DMS 273 treated with DMSO at 0.1 percent for 48 hours (cell line): ENCODE data around the gene TMEM163.

Experiments
- DNase-seq: peaks from one replicate; lab custom pipeline; 2025; lab: John Stamatoyannopoulos, UW

TMEM163 gene

DNA sequence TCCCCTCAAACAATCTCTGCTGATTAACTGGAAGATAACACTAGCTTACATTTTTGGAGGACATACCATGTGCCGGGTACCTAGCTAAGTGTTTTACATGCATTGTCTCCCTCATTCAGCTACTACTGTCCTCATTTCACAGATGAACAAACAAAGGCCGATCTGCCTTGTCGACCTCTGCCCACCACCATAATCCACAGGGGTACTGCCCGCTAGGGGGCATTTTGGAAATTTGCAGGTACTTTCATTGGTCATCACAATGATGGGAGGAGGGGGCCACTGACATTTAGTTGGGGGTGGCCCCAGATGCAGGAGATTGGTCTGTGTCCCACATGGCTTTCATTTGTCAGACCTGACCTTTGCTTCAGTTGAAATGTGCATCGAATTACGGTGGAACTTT lies 3.9 kb upstream of the TMEM163 start:
- no peak for DNase-seq

- DNase-seq: no peak
These were observed 2.8 kb upstream of the TMEM163 start for GRCh38 chr2:134721596-134721995.

GRCh38 chr2:134718023-134718816 lies 580 bp downstream of the TMEM163 start:
- no peak for DNase-seq

- DNase-seq: no peak
These were observed 1.3 kb downstream of the TMEM163 start for GRCh38 chr2:134717286-134718022.

DNA sequence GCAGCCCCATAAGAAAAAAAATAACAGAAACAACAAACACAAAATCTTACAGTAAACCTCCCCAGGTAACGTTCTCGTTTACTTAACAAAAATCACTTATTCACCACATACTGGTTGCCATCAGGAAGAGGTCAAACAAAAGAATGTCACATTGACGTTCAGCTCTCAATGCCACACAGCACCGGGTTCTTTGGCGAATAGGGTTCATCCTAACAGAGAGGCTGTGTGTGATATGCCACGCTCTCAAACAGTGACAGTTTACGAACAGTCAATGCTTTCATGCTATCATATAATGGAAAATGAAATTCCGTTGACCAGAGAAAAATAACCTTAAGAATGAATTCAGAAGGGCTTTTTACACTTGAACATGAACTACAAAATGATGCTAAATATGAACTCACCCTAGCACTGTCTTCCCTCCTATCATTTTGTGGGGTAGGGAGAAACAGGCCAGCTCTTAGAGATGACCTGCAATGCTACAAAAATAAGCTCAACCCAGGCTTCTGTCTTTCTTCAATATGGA lies 2.0 kb downstream of the TMEM163 start:
- DNase-seq: no peak

GRCh38 chr2:134715932-134716643 lies 2.7 kb downstream of the TMEM163 start:
- no peak for DNase-seq

- no peak for DNase-seq
These were observed 4.6 kb downstream of the TMEM163 start for GRCh38 chr2:134714228-134714627.

DNA sequence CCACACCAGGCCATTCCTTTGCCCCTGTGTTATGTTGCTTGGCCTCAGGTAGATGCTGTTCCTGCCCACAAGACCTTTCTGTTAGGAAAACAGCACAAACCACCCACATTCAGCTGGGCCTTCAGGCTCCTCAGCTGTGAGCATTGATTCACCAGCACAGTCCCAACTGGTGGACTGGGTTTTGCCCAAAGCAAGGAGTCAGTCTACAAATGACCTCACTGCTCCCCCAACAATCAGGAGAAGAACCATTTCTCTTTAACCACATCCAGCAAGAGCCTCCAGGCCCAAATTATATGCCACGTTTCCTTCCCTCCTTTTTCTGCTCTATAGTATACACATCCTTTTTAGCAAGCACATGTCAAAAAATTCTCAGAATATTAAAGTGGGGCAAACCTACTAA lies 5.2 kb downstream of the TMEM163 start:
- no peak for DNase-seq

GRCh38 chr2:134713176-134713575 lies 5.6 kb downstream of the TMEM163 start:
- DNase-seq: no peak

DNA sequence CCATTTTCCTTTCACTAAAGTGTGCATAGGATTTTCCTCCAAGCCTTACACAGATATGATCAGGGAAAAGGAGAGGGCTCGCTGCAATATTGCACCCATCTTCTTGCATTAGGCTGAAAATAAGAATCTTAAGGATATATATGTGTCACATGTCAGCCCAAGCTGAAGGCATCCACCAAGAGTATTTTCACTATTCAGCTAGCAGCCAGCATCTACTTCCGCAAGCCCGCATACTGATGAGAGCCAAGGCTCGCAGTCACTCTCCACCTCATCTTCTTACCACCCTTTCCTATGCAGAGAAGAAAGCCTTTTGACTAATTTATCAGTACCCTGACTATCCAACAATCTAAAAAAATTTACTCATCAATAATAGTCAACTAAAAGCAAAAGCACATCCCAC lies 6.1 kb downstream of the TMEM163 start:
- DNase-seq: no peak

- no peak for DNase-seq
These were observed 6.5 kb downstream of the TMEM163 start for GRCh38 chr2:134712299-134712698.

DNA sequence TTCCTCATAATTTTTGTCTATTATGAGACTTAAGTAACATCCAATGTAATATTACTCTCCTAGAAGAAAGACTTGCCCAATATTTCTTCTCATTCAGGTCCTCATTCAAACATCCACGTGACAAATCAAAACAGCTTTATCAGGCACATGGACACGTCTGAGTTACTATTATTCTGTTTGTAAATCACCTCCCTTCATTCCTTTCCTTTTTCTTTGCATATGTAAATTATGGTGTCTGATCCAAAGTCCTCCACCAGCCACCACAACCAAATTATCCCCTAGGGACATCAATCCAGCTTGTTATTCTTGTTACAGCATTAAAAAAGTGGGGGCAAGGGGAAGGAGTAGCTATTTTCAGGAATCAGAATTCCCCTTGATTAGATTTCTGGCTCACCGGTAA lies 7.1 kb downstream of the TMEM163 start:
- no peak for DNase-seq

GRCh38 chr2:134707330-134707676 lies 11.5 kb downstream of the TMEM163 start:
- no peak for DNase-seq

- no peak for DNase-seq
These were observed 12.0 kb downstream of the TMEM163 start for GRCh38 chr2:134706587-134707329.

DNA sequence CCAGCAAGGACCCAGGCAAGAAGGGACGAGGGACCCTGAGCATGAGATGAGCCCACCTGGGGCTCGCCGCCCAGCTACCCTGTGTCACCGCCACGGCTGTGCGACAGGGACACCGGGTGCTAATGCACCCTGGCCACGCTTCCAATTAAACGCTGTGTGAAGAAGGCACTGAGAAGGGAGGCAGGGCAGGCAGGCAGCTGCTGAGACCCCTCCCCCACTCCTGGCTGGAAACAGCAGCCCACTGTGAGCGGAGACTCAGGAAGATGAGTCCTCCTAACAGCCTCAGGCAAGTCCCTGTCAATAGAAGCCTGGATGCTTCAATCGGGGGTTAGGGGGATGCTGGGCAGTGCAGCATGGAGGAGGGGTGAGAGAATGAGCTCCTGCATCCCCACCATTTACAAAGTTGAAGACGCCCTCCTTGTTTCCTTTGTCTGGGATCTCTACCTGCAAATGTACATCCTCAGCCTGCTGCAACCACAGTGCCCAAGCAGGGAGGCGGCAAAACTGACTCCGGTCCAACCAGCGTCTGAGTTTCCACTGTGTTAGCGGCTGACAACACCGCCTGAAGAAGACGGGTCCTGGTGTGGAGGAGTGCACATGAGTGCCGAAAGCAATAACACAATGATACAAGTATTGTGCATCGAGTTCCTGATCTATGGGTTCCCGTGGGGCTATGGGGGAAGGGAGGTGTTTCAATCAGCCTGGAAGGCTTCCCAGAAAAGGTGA lies 12.8 kb downstream of the TMEM163 start:
- DNase-seq: no peak

DNA sequence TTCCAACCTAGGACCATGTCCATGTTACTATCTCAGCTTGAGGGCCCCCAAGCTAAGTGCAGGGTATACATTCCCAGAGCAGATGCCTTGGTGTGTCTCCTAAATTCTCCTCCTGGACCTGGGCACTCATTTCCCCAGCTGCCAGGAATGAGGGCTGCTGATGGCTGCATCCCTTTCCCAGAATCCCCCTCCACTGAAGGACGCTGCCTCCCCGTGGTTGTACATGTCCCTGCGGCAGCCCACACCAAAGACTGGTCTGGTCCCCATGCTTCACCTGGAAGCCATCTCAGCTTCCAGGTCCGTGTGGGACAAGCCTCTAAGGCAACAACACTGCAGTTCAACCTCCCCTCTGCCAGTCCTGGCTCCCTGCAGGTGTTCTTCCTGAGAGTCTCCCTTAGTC lies 14.6 kb downstream of the TMEM163 start:
- no peak for DNase-seq

DNA sequence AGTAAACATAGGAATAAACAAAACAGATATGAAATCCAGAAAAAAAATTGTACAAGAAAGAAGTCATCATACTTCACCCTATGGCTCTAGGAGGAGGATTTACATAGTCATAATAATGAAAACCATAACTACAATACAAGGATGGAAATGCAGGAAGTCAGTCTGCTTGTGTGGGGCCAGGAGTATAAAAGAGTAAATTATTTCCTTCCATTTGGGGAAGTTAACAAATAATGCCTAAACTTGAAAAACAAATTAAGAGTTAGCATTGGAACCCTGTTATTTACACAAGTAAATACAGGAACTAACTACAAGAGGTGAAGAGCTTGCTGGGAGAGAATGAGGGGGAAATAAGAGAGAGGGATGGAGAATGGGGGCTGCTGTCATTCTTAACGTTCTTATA lies 15.4 kb downstream of the TMEM163 start:
- DNase-seq: no peak

DNA sequence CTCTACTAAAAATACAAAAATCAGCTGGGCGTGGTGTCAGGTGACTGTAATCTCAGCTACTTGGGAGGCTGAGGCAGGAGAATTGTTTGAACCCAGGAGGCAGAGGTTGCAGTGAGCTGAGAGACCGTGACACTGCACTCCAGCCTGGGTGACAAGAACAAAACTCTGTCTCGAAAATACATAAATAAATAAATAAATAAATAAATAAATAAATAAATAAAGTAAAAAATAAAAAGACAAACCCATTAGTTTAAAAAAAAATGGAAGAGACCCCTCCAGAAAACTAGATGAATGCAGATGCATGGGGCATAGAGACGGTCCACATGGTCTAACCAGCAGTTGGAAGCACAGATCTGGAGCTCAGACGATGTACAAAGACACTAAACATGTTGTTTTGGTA lies 18.1 kb downstream of the TMEM163 start:
- no peak for DNase-seq

DNA sequence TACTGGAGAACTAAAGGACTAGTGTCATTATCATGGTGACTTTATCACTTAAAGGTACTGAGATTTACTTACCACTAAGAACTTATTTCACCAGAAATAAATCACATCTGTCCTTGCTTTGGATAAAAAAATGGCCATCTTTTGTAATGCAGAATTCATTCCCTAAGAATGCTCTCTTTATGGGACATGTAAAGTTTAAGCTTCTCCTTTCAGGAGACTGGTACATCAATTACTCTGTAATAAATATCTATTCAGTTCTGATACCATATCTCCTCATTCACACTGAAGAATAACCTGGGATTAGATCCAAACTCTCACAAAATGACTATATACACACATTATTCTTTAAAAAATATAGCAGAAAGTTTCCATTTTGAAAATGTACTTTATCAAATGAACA lies 24.4 kb downstream of the TMEM163 start:
- DNase-seq: no peak

- no peak for DNase-seq
These were observed 25.2 kb downstream of the TMEM163 start for GRCh38 chr2:134693359-134694330.
